CD4-positive, alpha-beta memory T cell (primary cell): Measurements from ENCODE around the gene MTOR. TPM values are rescaled to one million over a fixed set of nuclear protein-coding genes. Genes with fewer than 3 reads are reported as not detected.

Experiments
- CTCF ChIA-PET: fragments of 350-600 bp; sonication (Branson Sonifier 250); formaldehyde crosslinking; loops from one replicate; lab custom pipeline; 2021; ENCODE audit warnings: inconsistent platforms; ENCODE audit not compliant: partially characterized antibody; lab: Charles Lee
- POLR2A ChIA-PET: fragments of 350-600 bp; sonication (Branson Sonifier 250); formaldehyde crosslinking; loops from one replicate; lab custom pipeline; 2021; ENCODE audit not compliant: partially characterized antibody; lab: Charles Lee
- DNase-seq, 5 donors: peaks; one replicate each; pipeline versions ENCODE4 v3.0.0 to v3.0.0-alpha.2; 2020 to 2022; ENCODE audit warnings: mixed read lengths in 1 of 5
- H3K27ac ChIP-seq: one replicate; pipeline ENCODE4 v1.7.0; 2013; ENCODE audit warnings: low read depth, low read length
- H3K27me3 ChIP-seq: 2 replicates; pipeline ENCODE4 v1.7.0; 2013; ENCODE audit warnings: mild to moderate bottlenecking, low read length, moderate library complexity; ENCODE audit not compliant: insufficient read depth
- H3K36me3 ChIP-seq: 2 replicates; pipeline ENCODE4 v1.7.0; 2013; ENCODE audit warnings: mild to moderate bottlenecking, low read length, moderate library complexity; ENCODE audit not compliant: insufficient read depth
- H3K4me1 ChIP-seq: 2 replicates; pipeline ENCODE4 v1.7.0; 2013; ENCODE audit warnings: mild to moderate bottlenecking, low read length, moderate library complexity; ENCODE audit not compliant: insufficient read depth
- H3K4me3 ChIP-seq, 2 donors: one replicate each; pipeline ENCODE4 v1.7.0; 2013; ENCODE audit warnings: low read length in 2 of 2, mild to moderate bottlenecking in 1 of 2
- H3K9me3 ChIP-seq, 2 donors: one replicate each; pipeline ENCODE4 v1.7.0; 2013; ENCODE audit warnings: low read length in 2 of 2, control low read depth in 1 of 2; ENCODE audit not compliant: control insufficient read depth in 1 of 2
- H3K27ac Mint-ChIP-seq, 7 donors: one replicate each; pipeline ENCODE4 v1.8.0; 2020 to 2021; ENCODE audit warnings: mixed read lengths in 7 of 7, mild to moderate bottlenecking in 6 of 7, inconsistent platforms in 3 of 7, moderate library complexity in 3 of 7
- H3K27me3 Mint-ChIP-seq, 2 donors: one replicate each; pipeline ENCODE4 v1.8.0; 2020 to 2021; ENCODE audit warnings: mixed read lengths in 2 of 2
- H3K36me3 Mint-ChIP-seq, 2 donors: one replicate each; pipeline ENCODE4 v1.8.0; 2020 to 2021; ENCODE audit warnings: mixed read lengths in 2 of 2, inconsistent platforms in 1 of 2, mild to moderate bottlenecking in 1 of 2
- H3K4me1 Mint-ChIP-seq, 4 donors: one replicate each; pipeline ENCODE4 v1.8.0; 2020 to 2021; ENCODE audit warnings: mixed read lengths in 4 of 4, mild to moderate bottlenecking in 1 of 4
- H3K4me3 Mint-ChIP-seq, 8 donors: one replicate each; pipeline ENCODE4 v1.8.0; 2020 to 2021; ENCODE audit warnings: mixed read lengths in 8 of 8, mild to moderate bottlenecking in 7 of 8, moderate library complexity in 6 of 8, inconsistent platforms in 3 of 8
- H3K9me3 Mint-ChIP-seq, 8 donors: one replicate each; pipeline ENCODE4 v1.8.0; 2020 to 2021; ENCODE audit warnings: mixed read lengths in 8 of 8, mild to moderate bottlenecking in 5 of 8, inconsistent platforms in 3 of 8, moderate library complexity in 1 of 8
- intact Hi-C: fragments of 100-400 bp; cut with micrococcal nuclease; formaldehyde crosslinking; loops from one replicate; pipeline ENCODE4 v1.15.1; 2023
- polyA plus RNA-seq, 2 donors: library from polyadenylated mRNA; unstranded; fragments of 300-500 nt; fragmentation: Illumina TruSeq; gene quantifications; one replicate each; pipeline ENCODE4 v1.2.3, GENCODE V29; 2021
- total RNA-seq, 2 experiments: library from RNA; stranded (reverse); gene quantifications; one replicate each; pipeline ENCODE4 v1.2.3, GENCODE V29; 2021

Gene MTOR
- total and polyA plus RNA-seq, 4 experiments from 2014 or later = 3.4 to 46.8 (median 25.2) TPM

DNA sequence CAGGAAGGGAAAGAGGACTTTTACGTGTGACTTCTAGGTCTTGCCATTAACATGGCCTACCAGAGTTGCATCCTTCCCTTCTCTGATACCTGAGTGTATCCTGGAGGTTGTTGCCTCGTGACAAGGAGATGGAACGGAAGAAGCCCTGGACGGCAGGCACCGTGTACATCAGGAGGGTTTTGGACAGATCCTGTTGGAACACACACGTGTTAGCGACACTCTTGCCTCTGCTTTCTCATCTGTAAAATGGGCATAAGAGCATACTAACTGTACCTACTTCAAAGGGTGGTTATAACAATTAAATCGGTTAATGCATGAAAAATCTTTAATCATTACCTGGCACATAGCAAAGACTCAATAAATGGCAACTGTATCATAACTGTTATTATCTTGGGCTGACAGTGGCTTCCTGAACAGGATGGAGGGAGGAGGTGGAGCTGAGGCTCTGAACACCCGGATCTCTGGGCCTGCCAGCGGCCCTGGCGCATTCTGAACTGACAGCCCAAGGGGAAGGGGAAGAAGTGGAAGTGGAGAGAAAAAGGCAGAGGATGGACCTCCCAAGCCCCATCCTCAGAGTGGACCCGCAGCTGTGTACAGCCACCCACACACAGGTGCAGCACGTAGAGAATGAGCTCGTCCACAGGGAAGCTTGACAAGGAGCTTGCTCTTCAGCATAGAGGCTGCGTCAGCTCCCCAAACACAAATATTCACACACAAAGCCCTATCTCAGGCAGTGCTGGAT, 132.5 kb downstream of the MTOR start:
- Mint-ChIP-seq H3K9me3 (no peaks in the 10 kb centered on the region), H3K36me3 (peaks cover 72 to 93% of the 10 kb centered on the region in 2 donors), H3K4me1 (no peaks in the 10 kb centered on the region), H3K4me3 (no peak overlapping the region), H3K27ac (peak overlapping the region in 1 of 7 donors; percentile 15), H3K27me3 (no peaks in the 10 kb centered on the region)
- intact Hi-C loops = no loop called here
- CTCF ChIA-PET = no interaction called here
- Histone ChIP-seq H3K27ac (no peak overlapping the region), H3K4me3 (no peak overlapping the region), H3K36me3 (peaks cover 82% of the 10 kb centered on the region), H3K9me3 (no peaks in the 10 kb centered on the region), H3K27me3 (no peaks in the 10 kb centered on the region), H3K4me1 (no peaks in the 10 kb centered on the region)
- DNase-seq = no peak
- POLR2A ChIA-PET = no interaction called here

GRCh38 chr1:11126569-11126968, 135.8 kb downstream of the MTOR start:
- H3K4me3 ChIP-seq = no peak overlapping the region
- H3K27ac Mint-ChIP-seq = no peak overlapping the region
- no peaks in the 10 kb centered on the region for H3K4me1 ChIP-seq
- ChIA-PET POLR2A (no interaction called here), CTCF (interaction anchor here (0.8 kb wide), 1 partner anchor 89 kb away, joined by 4 read pairs; no protein-coding TSS in a partner anchor)
- intact Hi-C loops = no loop called here
- no peaks in the 10 kb centered on the region for H3K27me3 ChIP-seq
- H3K36me3 ChIP-seq = peaks cover 71% of the 10 kb centered on the region
- H3K4me3 Mint-ChIP-seq = no peak overlapping the region
- H3K36me3 Mint-ChIP-seq = peaks cover 65 to 81% of the 10 kb centered on the region in 2 donors
- no peak overlapping the region for H3K27ac ChIP-seq
- no peaks in the 10 kb centered on the region for H3K4me1 Mint-ChIP-seq
- no peaks in the 10 kb centered on the region for H3K9me3 ChIP-seq
- H3K27me3 Mint-ChIP-seq = no peaks in the 10 kb centered on the region
- no peaks in the 10 kb centered on the region for H3K9me3 Mint-ChIP-seq
- DNase-seq = no peak

DNA sequence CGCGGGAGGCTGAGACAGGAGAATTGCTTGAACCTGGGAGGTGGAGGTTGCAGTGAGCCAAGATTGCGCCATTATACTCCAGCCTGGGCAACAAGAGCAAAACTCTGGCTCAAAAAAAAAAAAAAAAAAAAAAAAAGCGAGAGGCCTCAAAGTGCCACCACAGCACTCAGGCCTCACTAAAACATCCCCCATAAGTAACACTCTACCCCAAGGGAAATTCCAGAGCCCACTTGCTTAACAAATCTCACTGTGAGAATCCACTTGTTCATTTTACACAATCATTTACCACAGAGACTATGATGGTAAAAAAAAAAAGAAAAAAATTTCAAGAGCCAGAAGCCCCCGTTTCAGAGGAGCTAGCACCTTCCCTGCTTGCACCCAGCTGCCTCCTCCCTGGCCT, 136.4 kb downstream of the MTOR start:
- Histone ChIP-seq H3K4me3 (no peak overlapping the region), H3K36me3 (peaks cover 69% of the 10 kb centered on the region), H3K27me3 (no peaks in the 10 kb centered on the region), H3K27ac (no peak overlapping the region), H3K9me3 (no peaks in the 10 kb centered on the region), H3K4me1 (no peaks in the 10 kb centered on the region)
- intact Hi-C loops = no loop called here
- CTCF ChIA-PET = interaction anchor here (0.8 kb wide), 1 partner anchor 88 kb away, joined by 4 read pairs; no protein-coding TSS in a partner anchor
- H3K9me3 Mint-ChIP-seq = no peaks in the 10 kb centered on the region
- POLR2A ChIA-PET = no interaction called here
- H3K4me3 Mint-ChIP-seq = no peak overlapping the region
- DNase-seq = no peak
- no peaks in the 10 kb centered on the region for H3K27me3 Mint-ChIP-seq
- H3K36me3 Mint-ChIP-seq = peaks cover 65 to 81% of the 10 kb centered on the region in 2 donors
- no peak overlapping the region for H3K27ac Mint-ChIP-seq
- no peaks in the 10 kb centered on the region for H3K4me1 Mint-ChIP-seq

- Mint-ChIP-seq H3K27ac (peak overlapping the region in 3 of 7 donors; percentile 24 to 64 (median 46)), H3K9me3 (no peaks in the 10 kb centered on the region), H3K4me1 (no peaks in the 10 kb centered on the region), H3K27me3 (no peaks in the 10 kb centered on the region), H3K4me3 (no peak overlapping the region), H3K36me3 (peaks cover 59 to 73% of the 10 kb centered on the region in 2 donors)
- POLR2A ChIA-PET = no interaction called here
- Histone ChIP-seq H3K9me3 (no peaks in the 10 kb centered on the region), H3K4me1 (no peaks in the 10 kb centered on the region), H3K27ac (no peak overlapping the region), H3K27me3 (no peaks in the 10 kb centered on the region), H3K36me3 (peaks cover 60% of the 10 kb centered on the region), H3K4me3 (no peak overlapping the region)
- CTCF ChIA-PET = no interaction called here
- intact Hi-C loops = no loop called here
- DNase-seq = no peak
These were observed 137.4 kb downstream of the MTOR start for GRCh38 chr1:11124965-11125364.

GRCh38 chr1:11116318-11116717, 146.0 kb downstream of the MTOR start:
- H3K27me3 Mint-ChIP-seq = no peaks in the 10 kb centered on the region
- no peak overlapping the region for H3K27ac Mint-ChIP-seq
- no peak overlapping the region for H3K27ac ChIP-seq
- H3K4me1 Mint-ChIP-seq = no peaks in the 10 kb centered on the region
- CTCF ChIA-PET = interaction anchor here (0.6 kb wide), 1 partner anchor 40 kb away, joined by 4 read pairs; no protein-coding TSS in a partner anchor
- no peak overlapping the region for H3K4me3 Mint-ChIP-seq
- peaks cover 50 to 66% of the 10 kb centered on the region in 2 donors for H3K36me3 Mint-ChIP-seq
- H3K9me3 ChIP-seq = no peaks in the 10 kb centered on the region
- no peaks in the 10 kb centered on the region for H3K9me3 Mint-ChIP-seq
- no peak overlapping the region for H3K4me3 ChIP-seq
- POLR2A ChIA-PET = no interaction called here
- H3K36me3 ChIP-seq = peaks cover 37% of the 10 kb centered on the region
- DNase-seq = no peak
- intact Hi-C loops = no loop called here
- H3K4me1 ChIP-seq = no peaks in the 10 kb centered on the region
- H3K27me3 ChIP-seq = no peaks in the 10 kb centered on the region

- intact Hi-C loops = no loop called here
- CTCF ChIA-PET = no interaction called here
- H3K4me3 Mint-ChIP-seq = no peak overlapping the region
- POLR2A ChIA-PET = no interaction called here
- no peaks in the 10 kb centered on the region for H3K27me3 Mint-ChIP-seq
- no peaks in the 10 kb centered on the region for H3K4me1 Mint-ChIP-seq
- no peaks in the 10 kb centered on the region for H3K9me3 Mint-ChIP-seq
- DNase-seq = no peak
- H3K27ac Mint-ChIP-seq = peak overlapping the region in 3 of 7 donors; percentile 23 to 74 (median 53)
- Histone ChIP-seq H3K4me1 (no peaks in the 10 kb centered on the region), H3K36me3 (peaks cover 33% of the 10 kb centered on the region), H3K9me3 (no peaks in the 10 kb centered on the region), H3K27me3 (no peaks in the 10 kb centered on the region), H3K27ac (no peak overlapping the region), H3K4me3 (no peak overlapping the region)
- peaks cover 48 to 70% of the 10 kb centered on the region in 2 donors for H3K36me3 Mint-ChIP-seq
These were observed 147.4 kb downstream of the MTOR start for GRCh38 chr1:11114966-11115365.

GRCh38 chr1:11109047-11109760, 153.1 kb downstream of the MTOR start:
- no peak overlapping the region for H3K4me3 ChIP-seq
- H3K27ac Mint-ChIP-seq = no peak overlapping the region
- ChIA-PET POLR2A (interaction anchor here (1.0 kb wide), 1 partner anchor 10 kb away, joined by 3 read pairs; the partner anchor contains the start of gene EXOSC10), CTCF (interaction anchor here (0.7 to 4.7 kb wide), 2 partner anchors 10 to 71 kb away, joined by 3 to 18 read pairs; no protein-coding TSS in a partner anchor)
- no peaks in the 10 kb centered on the region for H3K9me3 ChIP-seq
- no peaks in the 10 kb centered on the region for H3K27me3 Mint-ChIP-seq
- DNase-seq = no peak
- intact Hi-C loops = no loop called here
- H3K27ac ChIP-seq = no peak overlapping the region
- peaks cover 60% of the 10 kb centered on the region for H3K36me3 ChIP-seq
- no peak overlapping the region for H3K4me3 Mint-ChIP-seq
- peaks cover 0 to 1% (median 0%) of the 10 kb centered on the region in 8 donors for H3K9me3 Mint-ChIP-seq
- no peaks in the 10 kb centered on the region for H3K4me1 Mint-ChIP-seq
- H3K4me1 ChIP-seq = no peaks in the 10 kb centered on the region
- H3K27me3 ChIP-seq = no peaks in the 10 kb centered on the region
- peaks cover 60 to 72% of the 10 kb centered on the region in 2 donors for H3K36me3 Mint-ChIP-seq
